H9 (cell line): ENCODE measurements around the gene ASCL1. TPM values are rescaled to one million over a fixed set of nuclear protein-coding genes. Genes with fewer than 3 reads are reported as not detected.
A peak's percentile ranks its signal among the peaks of the same experiment; 100 is the strongest.

Experiments
- DNase-seq: peaks from one replicate; pipeline ENCODE4 v3.0.0-alpha.2; 2017
- H2AFZ ChIP-seq: one replicate; pipeline ENCODE4 v1.6.1; 2013; ENCODE audit warnings: mild to moderate bottlenecking, low read length, control low read depth, moderate library complexity
- H2AK5ac ChIP-seq: 2 replicates; pipeline ENCODE4 v1.6.1; 2013; ENCODE audit warnings: low read length, control low read depth, mixed read lengths; ENCODE audit not compliant: insufficient read length
- H2BK120ac ChIP-seq: one replicate; pipeline ENCODE4 v1.6.1; 2013; ENCODE audit warnings: low read depth, mild to moderate bottlenecking, low read length, control low read depth, inconsistent platforms; ENCODE audit not compliant: poor library complexity, severe bottlenecking
- H2BK12ac ChIP-seq: 2 replicates; pipeline ENCODE4 v1.6.1; 2013; ENCODE audit warnings: low read length, control low read depth, mixed read lengths, low read depth; ENCODE audit not compliant: insufficient read length
- H2BK15ac ChIP-seq: 2 replicates; pipeline ENCODE4 v1.6.1; 2013; ENCODE audit warnings: low read depth, low read length, control low read depth
- H2BK20ac ChIP-seq: one replicate; pipeline ENCODE4 v1.6.1; 2013; ENCODE audit warnings: low read depth, mild to moderate bottlenecking, low read length, control low read depth, inconsistent platforms; ENCODE audit not compliant: poor library complexity, severe bottlenecking
- H2BK5ac ChIP-seq: 2 replicates; pipeline ENCODE4 v1.6.1; 2013; ENCODE audit warnings: low read length, control low read depth, mixed read lengths; ENCODE audit not compliant: insufficient read length
- H3K14ac ChIP-seq: 2 replicates; pipeline ENCODE4 v1.6.1; 2013; ENCODE audit warnings: low read length, control low read depth; ENCODE audit not compliant: insufficient read depth
- H3K18ac ChIP-seq: 2 replicates; pipeline ENCODE4 v1.6.1; 2013; ENCODE audit warnings: low read depth, mild to moderate bottlenecking, mixed read lengths, low read length, control low read depth; ENCODE audit not compliant: insufficient read length
- H3K23ac ChIP-seq: 2 replicates; pipeline ENCODE4 v1.6.1; 2013; ENCODE audit warnings: low read length, control low read depth, mixed read lengths, low read depth; ENCODE audit not compliant: insufficient read length
- H3K23me2 ChIP-seq: 2 replicates; pipeline ENCODE4 v1.6.1; 2013; ENCODE audit warnings: low read depth, mild to moderate bottlenecking, mixed read lengths, low read length, control low read depth; ENCODE audit not compliant: insufficient read length, poor library complexity, severe bottlenecking
- H3K27ac ChIP-seq: 2 replicates; pipeline ENCODE4 v1.5.1; 2013; ENCODE audit warnings: low read length, control low read depth, mixed read lengths, low read depth; ENCODE audit not compliant: insufficient read length
- H3K27me3 ChIP-seq: 2 replicates; pipeline ENCODE4 v1.6.1; 2013; ENCODE audit warnings: low read length, control low read depth, inconsistent platforms; ENCODE audit not compliant: insufficient read depth
- H3K4ac ChIP-seq: 2 replicates; pipeline ENCODE4 v1.6.1; 2013; ENCODE audit warnings: low read depth, mild to moderate bottlenecking, control low read depth, inconsistent platforms, low read length, moderate library complexity
- H3K4me1 ChIP-seq: 2 replicates; pipeline ENCODE4 v1.6.1; 2013; ENCODE audit warnings: low read length, control low read depth, inconsistent platforms; ENCODE audit not compliant: insufficient read depth
- H3K4me2 ChIP-seq: 2 replicates; pipeline ENCODE4 v1.6.1; 2013; ENCODE audit warnings: low read length, control low read depth, mixed read lengths; ENCODE audit not compliant: insufficient read length, insufficient read depth
- H3K56ac ChIP-seq: 2 replicates; pipeline ENCODE4 v1.6.1; 2013; ENCODE audit warnings: low read depth, mild to moderate bottlenecking, mixed read lengths, low read length, control low read depth; ENCODE audit not compliant: insufficient read length
- H3K79me1 ChIP-seq: 2 replicates; pipeline ENCODE4 v1.6.1; 2013; ENCODE audit warnings: low read depth, mild to moderate bottlenecking, moderate library complexity, low read length, control low read depth, inconsistent platforms; ENCODE audit not compliant: insufficient read depth, poor library complexity, severe bottlenecking
- H3K79me2 ChIP-seq: 2 replicates; pipeline ENCODE4 v1.6.1; 2013; ENCODE audit warnings: low read length, control low read depth, inconsistent platforms; ENCODE audit not compliant: insufficient read depth
- H3K9ac ChIP-seq: 2 replicates; pipeline ENCODE4 v1.6.1; 2013; ENCODE audit warnings: low read length, control low read depth, mixed read lengths; ENCODE audit not compliant: insufficient read length; ENCODE audit errors: extremely low read depth
- H3K9me3 ChIP-seq: one replicate; pipeline ENCODE4 v1.6.1; 2013; ENCODE audit warnings: low read depth, low read length, inconsistent platforms; ENCODE audit not compliant: control insufficient read depth
- H3T11ph ChIP-seq: one replicate; pipeline ENCODE4 v1.6.1; 2013; ENCODE audit warnings: mild to moderate bottlenecking, low read length, control low read depth, inconsistent platforms
- H4K20me1 ChIP-seq: one replicate; pipeline ENCODE4 v1.6.1; 2013; ENCODE audit not compliant: control insufficient read depth, insufficient read length, insufficient read depth
- H4K5ac ChIP-seq: 2 replicates; pipeline ENCODE4 v1.6.1; 2013; ENCODE audit warnings: low read depth, mild to moderate bottlenecking, mixed read lengths, low read length, control low read depth; ENCODE audit not compliant: insufficient read length
- H4K8ac ChIP-seq: replicated peaks from 2 replicates; pipeline ENCODE4 v1.6.1; 2013; ENCODE audit warnings: low read length, control low read depth, mixed read lengths, low read depth; ENCODE audit not compliant: insufficient read length
- H4K91ac ChIP-seq: 2 replicates; pipeline ENCODE4 v1.6.1; 2013; ENCODE audit warnings: low read depth, mild to moderate bottlenecking, moderate library complexity, mixed read lengths, low read length, control low read depth; ENCODE audit not compliant: insufficient read length
- H3K27ac Mint-ChIP-seq, 3 experiments: 2 replicates in 2 of 3; 3 replicates in 1 of 3; pipeline ENCODE4 v1.8.0; 2020 to 2021; ENCODE audit warnings: mixed read lengths in 3 of 3, mild to moderate bottlenecking in 1 of 3, moderate library complexity in 1 of 3
- H3K27me3 Mint-ChIP-seq: 2 replicates; pipeline ENCODE4 v1.8.0; 2021; ENCODE audit warnings: low read depth, mild to moderate bottlenecking, moderate library complexity, mixed read lengths
- H3K36me3 Mint-ChIP-seq, 3 experiments: 2 replicates in 2 of 3; 3 replicates in 1 of 3; pipeline ENCODE4 v1.8.0; 2020 to 2021; ENCODE audit warnings: low read depth in 3 of 3, mixed read lengths in 3 of 3; ENCODE audit not compliant: insufficient read depth in 1 of 3
- H3K4me1 Mint-ChIP-seq, 2 experiments: 2 replicates each; pipeline ENCODE4 v1.8.0; 2020; ENCODE audit warnings: mixed read lengths in 2 of 2
- H3K4me3 Mint-ChIP-seq, 2 experiments: 2 replicates in 1 of 2; 3 replicates in 1 of 2; pipeline ENCODE4 v1.8.0; 2020 to 2021; ENCODE audit warnings: mild to moderate bottlenecking in 2 of 2, mixed read lengths in 2 of 2, moderate library complexity in 1 of 2
- H3K9me3 Mint-ChIP-seq, 2 experiments: 2 replicates in 1 of 2; 3 replicates in 1 of 2; pipeline ENCODE4 v1.8.0; 2020; ENCODE audit warnings: mild to moderate bottlenecking in 2 of 2, mixed read lengths in 2 of 2, moderate library complexity in 1 of 2
- CTCF ChIP-seq: fragments of 200-600 bp; sonication (generic); conservative IDR thresholded peaks from 3 replicates; pipeline ENCODE4 v1.8.0; 2021; ENCODE audit warnings: antibody characterized with exemption, mild to moderate bottlenecking
- WGBS: extraction: QIAGEN DNeasy Blood & Tissue Kit; methylation state at CpG from one replicate; pipeline ENCODE4 v1.1.7; 2013; ENCODE audit warnings: missing lambda C conversion rate, low lambda C conversion rate, mixed read lengths; ENCODE audit not compliant: insufficient read length; ENCODE audit errors: extremely low coverage; 5-methylcytosine and 5-hydroxymethylcytosine counted together
- total RNA-seq: library from RNA; stranded (reverse); gene quantifications from 2 replicates; pipeline ENCODE4 v1.2.1, GENCODE V29; 2021

The ASCL1 gene
- total RNA-seq, 1 experiment from 2014 or later = not detected

GRCh38 chr12:102950107-102950949, 7.1 kb upstream of the ASCL1 start:
- Histone ChIP-seq H3K27me3 (peaks cover 58% of the 10 kb centered on the region), H2AFZ (no peak overlapping the region), H3K23me2 (peaks cover 10% of the 10 kb centered on the region), H3K9ac (no peak overlapping the region), H2BK5ac (no peak overlapping the region), H3K4ac (no peak overlapping the region), H2BK20ac (no peak overlapping the region), H2BK12ac (no peak overlapping the region), H3K9me3 (no peaks in the 10 kb centered on the region), H3K4me2 (peak overlapping the region; percentile 68), H3K4me1 (no peaks in the 10 kb centered on the region), H3K18ac (no peak overlapping the region), H3K27ac (no peak overlapping the region), H4K91ac (no peak overlapping the region), H4K20me1 (no peaks in the 10 kb centered on the region), H2BK120ac (no peak overlapping the region), H3K56ac (no peak overlapping the region), H4K5ac (no peak overlapping the region), H2BK15ac (no peak overlapping the region), H3K79me1 (no peaks in the 10 kb centered on the region), H3K14ac (no peak overlapping the region), H3K23ac (no peak overlapping the region), H2AK5ac (no peak overlapping the region), H4K8ac (no peak overlapping the region), H3K79me2 (no peaks in the 10 kb centered on the region), H3T11ph (no peak overlapping the region)
- Mint-ChIP-seq H3K4me1 (peaks cover 16 to 28% of the 10 kb centered on the region in 2 experiments), H3K27me3 (peaks cover 95% of the 10 kb centered on the region), H3K4me3 (peak overlapping the region; percentile 56 to 82), H3K36me3 (no peaks in the 10 kb centered on the region; a peak in 2 of 7 replicates), H3K9me3 (peaks cover 0 to 3% of the 10 kb centered on the region in 2 experiments; a peak in 2 of 5 replicates), H3K27ac (no peak overlapping the region)
- peak; percentile 82 for DNase-seq
- peak; percentile 53 for TF ChIP-seq CTCF
- no CpG with 5 or more reads among the region's 37 CpGs for WGBS
